ENCODE results near the gene SMCO4.

GRCh38 chr11:93477684-93478234 is 65.4 kb downstream of the SMCO4 start:
- TF ChIP-seq GATA2 (IDR thresholded peaks at IDR 0.05; ENCODE audit: low read depth, low read length) (no peak), GATA3 (IDR thresholded peaks at IDR 0.05; ENCODE audit: low read depth, low read length) (no peak)

All from SH-SY5Y (cell line).